ENCODE measurements around the gene FAM117B. TPM values are rescaled to one million over a fixed set of nuclear protein-coding genes. Genes with fewer than 3 reads are reported as not detected.

FAM117B gene
- total RNA-seq, 1 experiment from 2014 or later = 24.0 TPM

DNA sequence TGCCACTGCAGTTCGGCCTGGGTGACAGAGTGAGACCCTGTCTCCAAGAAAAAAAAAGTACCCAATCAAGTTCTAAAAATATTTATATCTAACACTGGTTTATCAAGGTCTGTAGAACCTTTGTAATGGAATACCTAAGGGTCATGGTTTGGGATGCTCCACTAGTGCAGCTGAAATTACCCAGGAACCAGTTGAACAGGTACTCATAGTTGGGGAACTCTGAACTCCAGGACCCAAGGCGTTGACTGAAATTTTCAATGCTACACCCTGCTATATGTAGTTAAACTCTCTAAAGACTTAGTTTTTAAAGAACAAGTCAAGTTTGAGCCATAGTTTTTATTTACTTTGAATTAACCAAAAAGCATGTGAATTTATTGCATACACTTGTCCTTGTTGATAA is 55.1 kb downstream of the FAM117B start:
- no peaks in the 10 kb centered on the region for H3K9me3 Mint-ChIP-seq
- H3K27ac Mint-ChIP-seq = no peak overlapping the region
- Histone ChIP-seq H3K9me3 (ENCODE audit: control insufficient read depth, low read depth, low read length) (no peaks in the 10 kb centered on the region), H3K56ac (ENCODE audit: insufficient read length, low read depth, low read length) (no peak overlapping the region), H4K20me1 (ENCODE audit: control insufficient read depth, insufficient read depth, insufficient read length) (no peaks in the 10 kb centered on the region), H2AFZ (ENCODE audit: low read length) (no peak overlapping the region), H4K5ac (ENCODE audit: insufficient read length, low read depth, low read length) (no peak overlapping the region), H3K27me3 (ENCODE audit: insufficient read depth, low read length) (no peaks in the 10 kb centered on the region), H3T11ph (ENCODE audit: low read length) (no peak overlapping the region), H4K91ac (ENCODE audit: insufficient read length, low read depth, low read length) (no peak overlapping the region), H2BK20ac (ENCODE audit: low read depth, low read length, poor library complexity, severe bottlenecking) (no peak overlapping the region), H2BK120ac (ENCODE audit: low read depth, low read length, poor library complexity, severe bottlenecking) (no peak overlapping the region), H2BK5ac (ENCODE audit: insufficient read length, low read length) (no peak overlapping the region), H4K8ac (replicated peaks; ENCODE audit: insufficient read length, low read depth, low read length) (no peak overlapping the region), H3K23me2 (ENCODE audit: insufficient read length, low read depth, low read length, poor library complexity, severe bottlenecking) (no peaks in the 10 kb centered on the region), H3K14ac (ENCODE audit: insufficient read depth, low read length) (no peak overlapping the region), H2AK5ac (ENCODE audit: insufficient read length, low read length) (no peak overlapping the region), H2BK12ac (ENCODE audit: insufficient read length, low read depth, low read length) (no peak overlapping the region), H3K79me1 (ENCODE audit: insufficient read depth, low read depth, low read length, poor library complexity, severe bottlenecking) (no peaks in the 10 kb centered on the region), H3K27ac (ENCODE audit: insufficient read length, low read depth, low read length) (no peak overlapping the region), H3K23ac (ENCODE audit: insufficient read length, low read depth, low read length) (no peak overlapping the region), H3K18ac (ENCODE audit: insufficient read length, low read depth, low read length) (no peak overlapping the region), H3K4me1 (ENCODE audit: insufficient read depth, low read length) (peaks cover 2% of the 10 kb centered on the region; the same call in 1 of the 2 replicates), H3K9ac (ENCODE audit: extremely low read depth, insufficient read length, low read length) (no peak overlapping the region), H3K4me2 (ENCODE audit: insufficient read depth, insufficient read length, low read length) (no peak overlapping the region), H3K4ac (ENCODE audit: low read depth, low read length) (no peak overlapping the region), H3K79me2 (ENCODE audit: insufficient read depth, low read length) (no peaks in the 10 kb centered on the region; the same call in 1 of the 2 replicates), H2BK15ac (ENCODE audit: low read depth, low read length) (no peak overlapping the region)
- H3K27me3 Mint-ChIP-seq (ENCODE audit: low read depth) = no peaks in the 10 kb centered on the region
- no peak for TF ChIP-seq CTCF (conservative IDR thresholded peaks at IDR 0.05)
- DNase-seq = no peak
- H3K4me3 Mint-ChIP-seq = no peak overlapping the region
- H3K36me3 Mint-ChIP-seq (ENCODE audit: insufficient read depth in 1 of 3, low read depth in 3 of 3) = 0 out of 7 replicates have a peak, but pooled peaks cover 0 to 2% (median 0%) of the 10 kb centered on the region in 3 experiments
- WGBS (ENCODE audit: extremely low coverage, insufficient read length, low lambda C conversion rate) = no CpG with 5 or more reads among the region's 2 CpGs
- peaks cover 3 to 6% of the 10 kb centered on the region in 2 experiments; a peak in 2 of 4 replicates for H3K4me1 Mint-ChIP-seq

Measured in H9 (cell line).